ENCODE results near the gene TEX53. TPM values are rescaled to one million over a fixed set of nuclear protein-coding genes. Genes with fewer than 3 reads are reported as not detected.

Gene TEX53
- total RNA-seq, 1 donor from 2014 or later: not detected

GRCh38 chr9:114611516-114612271, 45.9 kb downstream of the TEX53 start:
- intact Hi-C loops (cut with micrococcal nuclease): loop anchor here (1.0 to 5.0 kb wide), 6 partner anchors 8 to 224 kb away; partner anchors contain the start of genes AKNA and ATP6V1G1

- intact Hi-C loops (cut with micrococcal nuclease): no loop called here
Observed at GRCh38 chr9:114608525-114608796, 49.1 kb downstream of the TEX53 start.

GRCh38 chr9:114607671-114608524, 49.7 kb downstream of the TEX53 start:
- intact Hi-C loops (cut with micrococcal nuclease): no loop called here

- intact Hi-C loops (cut with micrococcal nuclease): no loop called here
Observed at GRCh38 chr9:114606597-114607207, 50.9 kb downstream of the TEX53 start.

Other genes starting within 250 kb of the TEX53 start
- gene WHRN, start 152.3 kb downstream of the TEX53 start, total RNA-seq: 1.3 and 1.6 TPM in 2 replicates
- 92.5 and 94.4 TPM in 2 replicates for gene ATP6V1G1, start 70.0 kb downstream of the TEX53 start, total RNA-seq
- gene TMEM268, start 46.5 kb downstream of the TEX53 start, total RNA-seq: 19.0 and 21.4 TPM in 2 replicates
- 0.91 and 1.1 TPM in 2 replicates for gene TEX48, start 24.4 kb upstream of the TEX53 start, total RNA-seq
- 3.8 and 3.9 TPM in 2 replicates for gene TNFSF15, start 148.2 kb upstream of the TEX53 start, total RNA-seq

All from T-helper 1 cell treated with Interleukin-12 subunit alpha and Interleukin-12 subunit beta and Interleukin-4 antibody, amounts not matched to agents 30 ng/mL and 1 ng/mL, for 36 hours (primary cell).